HG02938 (cell line): ENCODE results near the gene TMCC2.
A peak's percentile ranks its signal among the peaks of the same experiment; 100 is the strongest.
"Not testable (repeated sequence)": the region's sequence is repeated elsewhere in the genome, so short reads cannot be mapped to it uniquely, and the experiment has no call there.

ENCODE experiments used
- ATAC-seq: cut with Tn5 transposase; IDR thresholded peaks from one replicate; pipeline ENCODE4 v1.9.1; 2021; ENCODE audit warnings: mild to moderate bottlenecking, moderate library complexity; ENCODE audit not compliant: unreplicated experiment

TMCC2 gene

GRCh38 chr1:205275916-205276688, 48.4 kb downstream of the TMCC2 start:
- ATAC-seq, result no peak

DNA sequence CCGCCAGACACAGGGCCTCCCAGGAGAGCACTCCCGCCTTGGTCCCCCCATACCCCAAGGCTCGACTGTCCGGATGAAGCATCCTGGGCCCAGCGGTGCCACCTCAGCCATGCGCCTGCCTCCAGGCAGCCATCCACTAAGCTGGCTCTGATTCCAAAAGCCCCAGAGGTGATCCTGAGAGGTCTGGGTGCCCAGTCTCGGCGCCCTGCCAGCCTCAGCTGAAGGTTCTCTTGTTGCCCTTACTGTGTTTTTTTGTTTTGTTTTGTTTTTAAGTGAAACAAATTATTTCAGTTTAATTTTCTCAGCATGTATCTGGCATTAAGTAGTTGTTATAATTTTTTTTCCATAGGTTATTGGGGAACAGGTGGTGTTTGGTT, 48.9 kb downstream of the TMCC2 start:
- ATAC-seq, result no peak

GRCh38 chr1:205279986-205280385, 52.2 kb downstream of the TMCC2 start:
- no peak for ATAC-seq

- ATAC-seq, result not testable (repeated sequence)
Observed at GRCh38 chr1:205280666-205281395, 53.1 kb downstream of the TMCC2 start.

- ATAC-seq, result no peak
Observed at GRCh38 chr1:205283270-205284147, 55.8 kb downstream of the TMCC2 start.

- ATAC-seq, result no peak
Observed at GRCh38 chr1:205284420-205285144, 56.8 kb downstream of the TMCC2 start.

GRCh38 chr1:205285381-205286101, 57.8 kb downstream of the TMCC2 start:
- ATAC-seq, result peak; percentile 31

GRCh38 chr1:205286335-205286950, 58.7 kb downstream of the TMCC2 start:
- ATAC-seq, result peak; percentile 24

- no peak for ATAC-seq
Observed at GRCh38 chr1:205287076-205287475, 59.3 kb downstream of the TMCC2 start.

DNA sequence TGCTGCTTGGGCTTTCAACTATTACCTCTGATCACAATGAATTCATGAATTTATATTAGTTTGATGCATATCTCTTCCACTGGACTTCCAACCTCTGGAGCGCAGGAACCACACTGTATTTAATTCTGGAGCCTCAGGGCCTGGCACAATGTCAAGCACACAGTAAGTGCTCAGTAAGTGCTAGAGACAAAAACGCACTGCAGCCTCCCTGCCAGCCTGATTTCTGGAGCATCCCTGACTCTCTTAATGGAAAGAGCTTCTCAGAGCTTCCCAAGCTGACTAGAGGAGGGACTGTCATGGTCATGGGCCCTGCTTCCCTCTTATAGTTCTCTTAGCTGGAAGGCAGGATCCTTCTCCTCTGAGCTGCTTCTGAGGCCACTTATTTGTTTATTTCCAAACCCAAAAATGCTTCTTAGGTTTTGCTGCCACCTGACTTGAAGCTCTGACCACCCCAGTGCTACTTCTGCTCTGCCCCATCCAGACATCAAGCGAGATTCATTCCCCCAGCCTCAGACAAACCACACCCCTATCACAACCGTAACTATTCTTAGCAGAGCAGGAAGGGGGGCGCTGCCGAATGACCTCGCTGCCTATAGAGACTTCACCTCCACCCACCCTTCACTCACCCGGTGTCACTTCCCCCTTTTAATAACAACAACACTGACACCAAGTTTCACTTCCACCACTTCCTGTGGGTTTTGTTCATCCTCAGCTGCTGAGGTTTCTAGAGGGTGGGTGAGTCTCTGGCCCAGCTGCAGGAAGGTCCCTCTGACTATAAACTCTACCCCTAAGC, 60.2 kb downstream of the TMCC2 start:
- peak; percentile 79 for ATAC-seq

DNA sequence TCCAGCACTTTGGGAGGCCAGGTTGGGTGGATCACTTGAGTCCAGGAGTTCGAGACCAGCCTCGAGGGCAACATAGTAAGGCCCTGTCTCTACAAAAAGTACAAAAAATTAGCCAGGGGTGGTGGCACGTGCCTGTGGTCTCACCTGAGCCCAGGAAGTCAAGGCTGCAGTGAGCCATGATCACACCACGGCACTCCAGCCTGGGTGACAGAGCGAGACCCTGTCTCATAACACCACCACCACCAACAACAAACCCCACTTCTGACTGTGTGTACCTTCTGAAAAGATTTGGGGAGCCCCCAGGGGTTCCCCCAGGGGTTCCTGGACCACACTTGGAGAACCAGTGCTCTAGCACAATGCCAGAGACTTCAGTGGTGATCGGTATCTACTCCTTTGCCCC, 63.9 kb downstream of the TMCC2 start:
- ATAC-seq, result no peak

DNA sequence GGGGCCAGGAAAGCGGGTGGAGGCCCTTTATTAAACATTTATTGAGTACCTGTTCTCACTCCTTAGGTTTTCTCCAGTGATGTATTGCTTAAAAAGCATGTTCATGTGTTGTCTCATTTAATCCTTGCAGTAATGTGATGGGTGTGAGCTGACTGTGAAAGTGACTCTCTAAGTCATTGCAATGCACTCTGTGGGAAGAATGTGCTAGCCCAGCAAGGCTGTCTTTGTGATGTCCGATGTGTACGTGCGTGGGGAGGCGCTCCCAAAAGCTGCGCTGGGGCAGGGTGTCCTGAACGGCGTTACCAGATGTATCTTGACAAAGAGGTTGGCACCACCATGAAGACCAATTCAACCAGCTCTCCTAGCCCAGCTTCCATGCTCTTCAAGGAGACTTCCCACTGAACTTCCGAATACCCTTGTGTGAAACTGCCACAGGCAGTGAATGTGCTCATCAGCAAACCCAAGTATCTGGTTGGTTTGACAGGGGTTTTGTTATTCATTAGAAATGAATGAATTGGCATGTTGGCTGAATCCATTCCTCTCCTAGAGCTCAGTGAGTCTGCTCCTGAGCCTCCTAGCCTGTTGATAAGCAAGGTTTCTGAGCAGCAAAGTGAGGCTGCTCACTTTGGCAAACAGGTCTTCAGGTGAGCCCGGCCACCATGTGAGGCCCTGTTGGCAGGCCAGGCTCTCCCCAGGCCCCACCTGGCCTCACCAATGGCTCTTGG, 65.8 kb downstream of the TMCC2 start:
- no peak for ATAC-seq

DNA sequence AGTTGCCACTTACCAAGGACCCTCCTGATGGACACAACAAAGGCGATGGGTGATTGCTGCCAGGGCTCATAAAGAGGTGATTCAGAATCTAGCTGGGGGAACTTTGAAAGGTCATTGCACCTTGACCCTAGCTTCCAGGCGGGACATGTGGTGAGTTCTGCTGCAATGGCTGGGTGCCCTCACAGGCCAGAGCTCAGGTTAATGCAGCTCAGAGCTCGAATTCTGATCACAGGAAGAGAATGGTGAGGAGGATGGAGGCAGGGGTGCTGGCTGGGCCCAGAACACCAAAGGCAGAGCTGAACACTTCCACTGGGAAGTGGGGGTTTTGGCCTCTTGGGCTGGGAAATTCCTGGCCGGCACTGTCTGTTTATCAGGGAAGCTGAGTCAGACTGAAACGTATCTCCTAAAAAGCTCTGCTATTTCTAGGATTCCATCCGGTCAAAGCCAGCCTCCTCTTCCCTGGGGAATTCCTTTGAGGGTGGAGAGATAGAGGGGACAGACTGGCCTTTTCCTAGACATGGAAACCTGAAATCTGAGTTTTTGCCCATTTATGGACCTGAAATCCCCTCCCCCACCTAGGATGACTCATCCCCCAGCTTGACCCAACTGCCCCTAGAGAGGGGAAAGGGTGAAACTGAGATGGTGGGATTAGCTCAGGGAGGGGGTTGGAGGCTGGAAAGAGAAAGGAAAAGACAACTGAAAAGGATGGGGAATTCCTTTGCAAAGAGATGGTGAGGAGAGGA, 66.6 kb downstream of the TMCC2 start:
- no peak for ATAC-seq

DNA sequence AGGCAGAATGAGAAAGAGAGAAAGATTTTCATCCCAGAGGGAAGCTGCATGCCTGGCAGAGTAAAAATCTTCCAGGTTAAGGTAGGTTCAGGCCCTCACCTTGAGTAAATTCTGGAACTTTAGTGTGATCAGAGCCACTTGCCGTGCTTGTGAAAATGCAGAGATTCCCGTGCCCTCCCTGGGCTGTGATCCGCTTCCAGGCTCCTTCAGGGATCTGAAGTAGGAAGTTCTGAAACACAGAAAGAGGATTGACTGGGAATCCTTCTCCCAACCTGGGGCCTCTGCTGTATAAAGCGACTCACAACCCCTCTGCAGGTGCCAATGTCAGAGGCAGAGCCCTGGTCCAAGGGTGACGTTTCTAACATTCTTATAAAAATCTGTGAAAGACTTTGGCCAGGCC, 67.2 kb downstream of the TMCC2 start:
- no peak for ATAC-seq

GRCh38 chr1:205296154-205296553, 68.4 kb downstream of the TMCC2 start:
- no peak for ATAC-seq

DNA sequence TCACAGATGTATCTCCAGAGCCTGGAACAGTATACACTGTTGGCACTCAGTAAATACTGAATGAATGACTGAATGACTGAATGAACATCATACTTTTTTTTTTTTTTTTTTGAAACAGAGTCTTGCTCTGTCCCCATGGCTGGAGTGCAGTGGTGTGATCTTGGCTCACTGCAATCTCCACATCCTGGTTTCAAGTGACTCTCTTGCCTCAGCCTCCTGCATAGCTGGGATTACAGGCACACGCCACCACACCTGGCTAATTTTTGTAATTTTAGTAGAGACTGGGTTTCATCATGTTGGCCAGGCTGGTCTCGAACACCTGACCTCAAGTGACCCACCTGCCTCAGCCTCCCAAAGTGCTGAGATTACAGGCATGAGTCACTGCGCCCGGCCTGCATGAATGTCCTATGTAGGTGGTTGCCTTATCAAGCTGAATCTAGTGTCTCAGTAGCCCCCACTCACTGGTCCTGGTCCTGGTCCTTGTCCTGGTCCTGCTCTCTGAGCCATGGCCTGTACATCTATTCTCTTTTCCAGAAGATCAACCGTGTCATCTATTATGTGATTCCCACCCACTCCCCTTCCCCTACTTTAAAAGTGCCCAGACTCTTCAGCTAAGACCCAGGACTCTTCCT, 69.9 kb downstream of the TMCC2 start:
- not testable (repeated sequence) for ATAC-seq
